ENCODE data around the gene GUK1.

GRCh38 chr1:228194921-228195812, 55.1 kb downstream of the GUK1 start:
- TF ChIP-seq ZNF274 (IDR thresholded peaks at IDR 0.05; ENCODE audit: low read depth, low read length) = no peak
- no peak for TF ChIP-seq SUZ12 (IDR thresholded peaks at IDR 0.05; ENCODE audit: extremely low read depth, insufficient read depth, insufficient read length)
